ENCODE measurements around the gene SPOCD1. TPM values are rescaled to one million over a fixed set of nuclear protein-coding genes. Genes with fewer than 3 reads are reported as not detected.

SPOCD1 gene
- total RNA-seq, 1 donor from 2014 or later: 0.56 TPM

DNA sequence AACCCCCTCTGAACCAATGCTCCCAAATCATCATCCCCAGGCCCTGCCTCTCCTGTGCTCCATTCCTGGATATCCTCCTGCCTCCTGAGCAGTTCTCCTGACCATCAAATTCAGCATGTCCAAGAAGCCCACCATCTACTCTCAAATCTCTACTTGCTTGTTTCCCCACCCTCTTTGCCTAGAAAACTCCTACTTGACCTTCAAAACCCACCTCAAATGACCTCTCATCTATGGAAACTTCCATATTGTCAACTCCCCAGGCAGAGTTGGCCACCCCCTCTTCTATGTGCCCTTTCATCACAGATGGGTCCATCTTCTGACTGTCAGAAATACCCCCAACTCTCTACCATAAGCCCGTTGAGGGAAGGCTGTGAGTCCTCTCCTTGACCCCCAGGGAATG is 68.5 kb downstream of the SPOCD1 start:
- Mint-ChIP-seq H3K27ac (ENCODE audit: unreplicated experiment) (peak overlapping the region; percentile 20), H3K9me3 (no peaks in the 10 kb centered on the region), H3K4me3 (no peak overlapping the region), H3K4me1 (peaks cover 37% of the 10 kb centered on the region), H3K27me3 (ENCODE audit: low read depth) (no peaks in the 10 kb centered on the region), H3K36me3 (ENCODE audit: low read depth) (no peaks in the 10 kb centered on the region)
- TF ChIP-seq, protein P1, sequence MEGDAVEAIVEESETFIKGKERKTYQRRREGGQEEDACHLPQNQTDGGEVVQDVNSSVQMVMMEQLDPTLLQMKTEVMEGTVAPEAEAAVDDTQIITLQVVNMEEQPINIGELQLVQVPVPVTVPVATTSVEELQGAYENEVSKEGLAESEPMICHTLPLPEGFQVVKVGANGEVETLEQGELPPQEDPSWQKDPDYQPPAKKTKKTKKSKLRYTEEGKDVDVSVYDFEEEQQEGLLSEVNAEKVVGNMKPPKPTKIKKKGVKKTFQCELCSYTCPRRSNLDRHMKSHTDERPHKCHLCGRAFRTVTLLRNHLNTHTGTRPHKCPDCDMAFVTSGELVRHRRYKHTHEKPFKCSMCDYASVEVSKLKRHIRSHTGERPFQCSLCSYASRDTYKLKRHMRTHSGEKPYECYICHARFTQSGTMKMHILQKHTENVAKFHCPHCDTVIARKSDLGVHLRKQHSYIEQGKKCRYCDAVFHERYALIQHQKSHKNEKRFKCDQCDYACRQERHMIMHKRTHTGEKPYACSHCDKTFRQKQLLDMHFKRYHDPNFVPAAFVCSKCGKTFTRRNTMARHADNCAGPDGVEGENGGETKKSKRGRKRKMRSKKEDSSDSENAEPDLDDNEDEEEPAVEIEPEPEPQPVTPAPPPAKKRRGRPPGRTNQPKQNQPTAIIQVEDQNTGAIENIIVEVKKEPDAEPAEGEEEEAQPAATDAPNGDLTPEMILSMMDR (conservative IDR thresholded peaks at IDR 0.05): no peak
- DNase-seq (ENCODE audit: low read depth, low spot score): no peak

DNA sequence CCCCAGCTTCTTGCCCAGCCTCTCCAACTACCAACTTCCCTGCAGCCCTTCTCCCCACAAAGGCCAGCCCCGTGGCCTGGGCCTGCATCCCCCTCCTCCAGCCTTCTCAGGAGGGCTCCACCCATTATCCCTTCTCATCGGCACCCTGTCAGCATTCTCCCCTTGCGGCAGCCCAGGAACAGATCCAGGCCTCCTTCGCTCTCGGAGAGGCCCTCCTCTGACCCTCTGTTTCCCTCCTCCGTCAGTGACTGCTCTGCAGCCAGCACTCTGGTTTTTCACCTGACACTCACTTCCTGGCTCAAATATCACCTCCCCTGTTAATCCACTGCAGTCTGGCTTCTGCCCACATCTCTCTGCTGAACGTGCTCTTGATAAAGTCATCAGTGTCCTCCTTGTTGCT is 69.1 kb downstream of the SPOCD1 start:
- Mint-ChIP-seq H3K4me3 (no peak overlapping the region), H3K27ac (ENCODE audit: unreplicated experiment) (no peak overlapping the region)

DNA sequence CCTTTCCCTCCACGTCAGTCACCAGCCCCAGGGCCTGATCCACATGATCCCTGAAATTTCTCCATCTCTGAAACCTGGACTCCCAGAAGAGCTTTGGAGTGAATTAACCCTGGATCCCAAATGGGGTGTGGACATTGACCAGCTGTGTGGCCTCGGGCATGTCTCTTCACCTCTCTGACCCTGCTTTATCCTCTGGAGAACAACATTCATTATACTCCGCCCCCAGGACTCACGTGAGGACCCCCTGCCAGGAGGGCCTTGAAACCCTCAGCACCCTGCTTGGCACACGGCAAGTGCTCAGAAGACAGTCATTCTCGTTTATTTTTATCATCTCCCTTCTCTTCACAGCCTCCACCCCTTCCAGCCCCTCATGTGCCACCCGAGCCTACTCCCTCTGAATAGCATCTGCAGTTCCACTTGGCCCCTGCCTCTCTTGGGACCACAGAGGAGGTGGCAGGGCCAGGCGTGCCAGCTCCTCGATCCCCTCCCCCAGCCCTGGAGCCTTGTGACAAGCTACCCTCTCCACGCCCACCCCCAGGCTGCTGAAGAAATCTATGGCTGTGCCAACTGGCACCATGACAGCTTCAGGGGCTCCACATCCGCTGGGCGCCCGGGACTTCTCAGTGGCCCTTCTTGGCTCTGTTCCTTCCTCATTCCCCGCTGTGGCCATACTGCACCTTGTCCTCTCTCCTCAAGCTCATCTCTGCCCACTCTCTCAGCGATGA is 69.7 kb downstream of the SPOCD1 start:
- peak overlapping the region; percentile 67 for H3K27ac Mint-ChIP-seq (ENCODE audit: unreplicated experiment)

More for the DNA sequence above, 69.1 kb downstream of the SPOCD1 start:
- Mint-ChIP-seq H3K9me3 (no peaks in the 10 kb centered on the region), H3K36me3 (ENCODE audit: low read depth) (no peaks in the 10 kb centered on the region), H3K27me3 (ENCODE audit: low read depth) (no peaks in the 10 kb centered on the region), H3K4me1 (peaks cover 31% of the 10 kb centered on the region)
- DNase-seq (ENCODE audit: low read depth, low spot score): no peak
- TF ChIP-seq, protein P1 (conservative IDR thresholded peaks at IDR 0.05): no peak

DNA sequence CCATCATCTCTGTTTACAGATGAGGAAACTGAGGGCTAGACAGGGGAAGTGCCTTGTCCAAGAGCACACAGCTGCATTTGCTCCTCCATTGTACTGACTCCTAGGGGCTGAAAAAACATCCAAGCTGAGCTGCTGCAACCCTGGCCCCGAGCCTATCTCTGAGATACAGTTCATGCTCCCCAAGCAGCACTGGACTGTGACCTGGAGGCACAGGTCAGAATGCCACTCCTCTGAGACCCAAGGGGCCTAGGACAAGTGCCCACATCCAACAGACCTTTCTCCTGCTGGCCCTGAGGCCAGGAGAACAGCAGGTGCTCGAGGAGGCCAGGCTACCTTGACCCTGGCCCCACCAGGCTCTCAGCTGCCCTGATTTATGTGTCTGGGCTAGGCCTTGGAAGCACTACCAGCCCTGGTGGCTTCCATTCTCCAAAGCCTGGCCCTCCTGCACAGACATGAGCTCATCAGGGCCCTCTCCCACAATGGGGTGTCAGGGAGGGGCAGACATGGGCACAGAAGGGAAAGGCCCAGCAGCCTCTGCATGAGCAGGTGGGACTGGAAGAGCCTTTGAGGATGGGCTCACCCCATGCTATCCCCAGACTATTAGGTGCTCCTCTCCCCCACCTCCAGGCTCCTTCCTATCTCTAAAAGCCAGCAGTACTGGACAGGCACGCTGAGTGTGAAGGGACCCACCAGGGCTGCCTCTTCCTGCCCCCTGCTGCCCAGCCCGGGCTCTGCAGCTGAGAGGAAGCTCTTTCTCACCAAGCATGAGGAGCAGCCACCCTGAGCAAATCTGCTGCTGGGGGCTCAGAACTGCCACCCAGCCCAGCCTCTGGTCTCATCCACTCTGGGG is 70.5 kb downstream of the SPOCD1 start:
- Mint-ChIP-seq H3K4me3 (no peak overlapping the region), H3K4me1 (peaks cover 30% of the 10 kb centered on the region), H3K9me3 (no peaks in the 10 kb centered on the region), H3K36me3 (ENCODE audit: low read depth) (no peaks in the 10 kb centered on the region), H3K27ac (ENCODE audit: unreplicated experiment) (peak overlapping the region; percentile 71), H3K27me3 (ENCODE audit: low read depth) (no peaks in the 10 kb centered on the region)
- TF ChIP-seq, protein P1 (conservative IDR thresholded peaks at IDR 0.05): peak; percentile 72
- peak; percentile 65 for DNase-seq (ENCODE audit: low read depth, low spot score)

More for the DNA sequence above, 69.7 kb downstream of the SPOCD1 start:
- no peaks in the 10 kb centered on the region for H3K9me3 Mint-ChIP-seq
- no peak for DNase-seq (ENCODE audit: low read depth, low spot score)
- no peaks in the 10 kb centered on the region for H3K27me3 Mint-ChIP-seq (ENCODE audit: low read depth)
- H3K4me3 Mint-ChIP-seq: no peak overlapping the region
- H3K4me1 Mint-ChIP-seq: peaks cover 30% of the 10 kb centered on the region
- TF ChIP-seq, protein P1 (conservative IDR thresholded peaks at IDR 0.05): peak; percentile 6
- no peaks in the 10 kb centered on the region for H3K36me3 Mint-ChIP-seq (ENCODE audit: low read depth)

DNA sequence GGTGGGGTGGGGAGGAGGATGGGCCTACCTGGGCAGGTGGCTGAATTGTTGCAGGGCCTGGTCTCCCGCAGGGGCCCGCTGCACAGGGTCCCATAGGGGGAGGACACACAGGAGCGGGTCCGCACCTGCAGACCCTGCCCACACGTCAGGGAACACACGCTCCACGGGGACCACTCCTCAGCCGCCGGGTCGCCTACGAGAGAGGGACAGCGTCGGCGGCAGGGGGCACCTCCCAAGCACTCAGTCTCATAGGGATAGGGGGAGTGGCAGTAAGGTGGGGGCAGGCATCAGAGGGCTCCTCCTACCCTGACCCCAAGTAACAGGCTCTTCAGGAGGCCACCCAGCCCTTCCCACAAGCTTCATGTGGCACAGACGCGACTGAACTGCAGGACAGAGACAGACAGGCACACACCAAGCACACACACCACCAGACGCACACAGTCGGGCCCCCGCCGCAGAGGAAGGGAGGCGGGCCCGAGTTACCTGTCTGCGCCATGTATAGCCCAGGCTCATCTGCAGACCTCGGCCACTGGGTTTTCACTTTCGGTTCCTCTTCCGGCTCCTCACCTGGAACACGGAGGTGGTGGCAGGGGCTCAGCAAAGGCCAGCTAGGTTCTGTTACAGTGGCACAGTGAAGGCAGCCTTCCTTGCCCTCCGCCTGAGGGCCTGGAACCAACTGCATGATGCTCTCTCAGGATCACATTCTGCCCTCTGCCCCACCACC is 71.5 kb downstream of the SPOCD1 start:
- TF ChIP-seq, protein P1 (conservative IDR thresholded peaks at IDR 0.05): no peak
- no peak for DNase-seq (ENCODE audit: low read depth, low spot score)
- Mint-ChIP-seq H3K36me3 (ENCODE audit: low read depth) (no peaks in the 10 kb centered on the region), H3K27me3 (ENCODE audit: low read depth) (no peaks in the 10 kb centered on the region), H3K4me3 (no peak overlapping the region), H3K4me1 (peaks cover 30% of the 10 kb centered on the region), H3K9me3 (no peaks in the 10 kb centered on the region), H3K27ac (ENCODE audit: unreplicated experiment) (no peak overlapping the region)

Data from neural crest cell (in vitro differentiated cells).